ENCODE data around the gene FIGNL2. TPM values are rescaled to one million over a fixed set of nuclear protein-coding genes. Genes with fewer than 3 reads are reported as not detected.
A peak's percentile ranks its signal among the peaks of the same experiment; 100 is the strongest.

FIGNL2 gene
- total and polyA plus RNA-seq, 2 experiments from 2014 or later, result 1.1 to 5.2 TPM

- Histone ChIP-seq H3K4me1 (ENCODE audit: insufficient read depth) (peaks cover 40% of the 10 kb centered on the region), H3F3A (replicated peaks; ENCODE audit: low read depth) (peaks cover 12% of the 10 kb centered on the region; the same call in 1 of the 2 replicates), H3K36me3 (ENCODE audit: insufficient read depth) (no peaks in the 10 kb centered on the region), H3K4me3 (peak overlapping the region; percentile 91), H3K79me2 (replicated peaks; ENCODE audit: insufficient read depth) (no peaks in the 10 kb centered on the region), H2AFZ (0 out of 2 replicates have a peak overlapping the region, but pooled peaks have one; percentile 59), H4K20me1 (replicated peaks; ENCODE audit: insufficient read depth) (peaks cover 4% of the 10 kb centered on the region; the same call in 1 of the 2 replicates), H3K4me2 (peak overlapping the region; percentile 96), H3K9me2 (ENCODE audit: insufficient read depth) (no peaks in the 10 kb centered on the region), H3K27ac (ENCODE audit: low read depth) (no peak overlapping the region), H3K27me3 (ENCODE audit: insufficient read depth) (peaks cover 54% of the 10 kb centered on the region)
- peaks cover 50% of the 10 kb centered on the region for H3K27me3 Mint-ChIP-seq (ENCODE audit: insufficient read depth, low read depth, poor library complexity)
- ATAC-seq (peak; percentile 19), DNase-seq (ENCODE audit: low spot score) (peak; percentile 65)
- no peaks in the 10 kb centered on the region; the same call in 1 of the 3 replicates for H3K9me3 Mint-ChIP-seq
- H3K27ac Mint-ChIP-seq, result no peak overlapping the region
- no peaks in the 10 kb centered on the region; the same call in 2 of the 3 replicates for H3K36me3 Mint-ChIP-seq (ENCODE audit: low read depth)
- TF ChIP-seq NANOG (IDR thresholded peaks at IDR 0.05; ENCODE audit: borderline replicate concordance) (no peak), ETS1 (IDR thresholded peaks at IDR 0.05) (no peak), POLR2AphosphoS5 (IDR thresholded peaks at IDR 0.05; ENCODE audit: low read depth) (0 out of 2 replicates have a peak, but pooled peaks have one; percentile 19), EZH2phosphoT487 (IDR thresholded peaks at IDR 0.05; ENCODE audit: unreplicated experiment) (no peak), ZNF462 (CRISPR knock-in tag; IDR thresholded peaks at IDR 0.05) (no peak)
- H3K4me3 Mint-ChIP-seq, result peak overlapping the region; percentile 75
- H3K4me1 Mint-ChIP-seq, result peaks cover 50% of the 10 kb centered on the region
Measured at GRCh38 chr12:51847643-51848325, 734 bp downstream of the FIGNL2 start.
